ENCODE measurements around the gene ASPSCR1. TPM values are rescaled to one million over a fixed set of nuclear protein-coding genes. Genes with fewer than 3 reads are reported as not detected.

The ASPSCR1 gene
- total and polyA plus RNA-seq, 2 of the 13 experiments (the other 11 are each of a cell fraction or from before 2014, with no cell fraction given): 274 to 314 TPM

- TF ChIP-seq UBTF (CRISPR knock-in tag; IDR thresholded peaks at IDR 0.05): peak; percentile 88; the same call in 1 of the 2 replicates
- TF ChIP-seq KDM5A (IDR thresholded peaks at IDR 0.05; ENCODE audit: borderline replicate concordance, low read length): no peak; the same call in 1 of the 2 replicates
- peak; percentile 84 for TF ChIP-seq PCBP1 (IDR thresholded peaks at IDR 0.05; ENCODE audit: borderline replicate concordance, low read depth, low read length)
- TF ChIP-seq NFE2 (CRISPR knock-in tag; IDR thresholded peaks at IDR 0.05): no peak
- peak; percentile 45; the same call in 1 of the 2 replicates for TF ChIP-seq ZNF318 (CRISPR knock-in tag; IDR thresholded peaks at IDR 0.05)
- no peak for TF ChIP-seq ZNF17 (CRISPR knock-in tag; IDR thresholded peaks at IDR 0.05)
- peak; percentile 69 for TF ChIP-seq KLF15 (CRISPR knock-in tag; IDR thresholded peaks at IDR 0.05; ENCODE audit: borderline replicate concordance)
- TF ChIP-seq STAT5B (CRISPR knock-in tag; IDR thresholded peaks at IDR 0.05): no peak
- no peak; the same call in 1 of the 2 replicates for TF ChIP-seq ZNF746 (CRISPR knock-in tag; IDR thresholded peaks at IDR 0.05)
- TF ChIP-seq TOPORS (CRISPR knock-in tag; IDR thresholded peaks at IDR 0.05): no peak; the same call in 1 of the 2 replicates
- TF ChIP-seq ZNF549 (CRISPR knock-in tag; IDR thresholded peaks at IDR 0.05): no peak
- TF ChIP-seq ZNF138 (CRISPR knock-in tag; IDR thresholded peaks at IDR 0.05; ENCODE audit: low read depth): peak; percentile 92; the same call in 1 of the 2 replicates
- 0 out of 2 replicates have a peak, but pooled peaks have one; percentile 37 for TF ChIP-seq MIER3 (CRISPR knock-in tag; IDR thresholded peaks at IDR 0.05; ENCODE audit: borderline replicate concordance)
- TF ChIP-seq ATF4 (CRISPR knock-in tag; IDR thresholded peaks at IDR 0.05): peak in 1 of 2 experiments; percentile 79; a peak in 2 of 4 replicates
- no peak for TF ChIP-seq ZEB1 (IDR thresholded peaks at IDR 0.05; ENCODE audit: insufficient replicate concordance, low read depth)
- no peak for TF ChIP-seq ZNF737 (CRISPR knock-in tag; IDR thresholded peaks at IDR 0.05; ENCODE audit: borderline replicate concordance)
Observed at GRCh38 chr17:81927653-81928543, 49.5 kb upstream of the ASPSCR1 start, which contains the start of gene MAFG (continued).
